ENCODE results near the gene POMC.

Gene POMC

DNA sequence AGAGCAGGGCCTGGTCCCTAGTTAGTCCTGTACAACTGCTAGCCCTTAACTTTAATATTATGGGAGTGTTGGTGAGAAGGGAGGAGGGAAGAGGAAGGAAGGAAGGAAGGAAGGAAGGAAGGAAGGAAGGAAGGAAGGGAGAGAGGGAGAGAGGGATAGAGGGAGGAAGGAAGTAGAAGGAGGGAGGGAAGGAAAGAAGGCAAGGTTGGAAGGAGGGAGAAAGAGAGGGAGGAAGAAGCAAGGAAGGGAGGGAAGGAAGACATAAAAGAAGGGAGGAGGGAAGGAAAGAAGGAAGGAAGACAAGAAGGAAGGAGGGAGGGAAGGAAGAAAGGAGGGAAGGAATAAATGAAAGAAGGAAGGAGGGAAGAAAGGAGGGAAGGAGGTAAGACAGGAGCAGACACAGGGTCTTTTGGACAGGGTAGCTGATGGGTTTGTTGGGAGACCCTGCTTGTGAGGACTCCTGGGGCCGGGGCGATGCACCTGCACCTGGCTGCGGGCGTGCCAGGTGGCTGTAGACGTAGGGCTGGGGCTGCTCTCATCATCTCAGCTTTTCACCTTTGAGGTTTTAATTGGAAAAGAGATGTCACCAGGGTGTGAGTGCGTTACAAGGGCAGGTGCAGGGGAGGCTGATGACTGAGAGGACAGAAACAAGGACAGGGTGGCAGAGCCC lies 5.9 kb upstream of the POMC start:
- DNase-seq: no peak
- peaks cover 18% of the 10 kb centered on the region for H3K4me1 Mint-ChIP-seq
- no peak overlapping the region for H3K4me3 Mint-ChIP-seq
- no peak overlapping the region for H3K27ac Mint-ChIP-seq
- TF ChIP-seq, protein P1, sequence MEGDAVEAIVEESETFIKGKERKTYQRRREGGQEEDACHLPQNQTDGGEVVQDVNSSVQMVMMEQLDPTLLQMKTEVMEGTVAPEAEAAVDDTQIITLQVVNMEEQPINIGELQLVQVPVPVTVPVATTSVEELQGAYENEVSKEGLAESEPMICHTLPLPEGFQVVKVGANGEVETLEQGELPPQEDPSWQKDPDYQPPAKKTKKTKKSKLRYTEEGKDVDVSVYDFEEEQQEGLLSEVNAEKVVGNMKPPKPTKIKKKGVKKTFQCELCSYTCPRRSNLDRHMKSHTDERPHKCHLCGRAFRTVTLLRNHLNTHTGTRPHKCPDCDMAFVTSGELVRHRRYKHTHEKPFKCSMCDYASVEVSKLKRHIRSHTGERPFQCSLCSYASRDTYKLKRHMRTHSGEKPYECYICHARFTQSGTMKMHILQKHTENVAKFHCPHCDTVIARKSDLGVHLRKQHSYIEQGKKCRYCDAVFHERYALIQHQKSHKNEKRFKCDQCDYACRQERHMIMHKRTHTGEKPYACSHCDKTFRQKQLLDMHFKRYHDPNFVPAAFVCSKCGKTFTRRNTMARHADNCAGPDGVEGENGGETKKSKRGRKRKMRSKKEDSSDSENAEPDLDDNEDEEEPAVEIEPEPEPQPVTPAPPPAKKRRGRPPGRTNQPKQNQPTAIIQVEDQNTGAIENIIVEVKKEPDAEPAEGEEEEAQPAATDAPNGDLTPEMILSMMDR (IDR thresholded peaks at IDR 0.05): no peak
- H3K9me3 Mint-ChIP-seq: no peaks in the 10 kb centered on the region
- peaks cover 69% of the 10 kb centered on the region for H3K27me3 Mint-ChIP-seq (ENCODE audit: low read depth, poor library complexity)
- H3K36me3 Mint-ChIP-seq (ENCODE audit: low read depth): no peaks in the 10 kb centered on the region

DNA sequence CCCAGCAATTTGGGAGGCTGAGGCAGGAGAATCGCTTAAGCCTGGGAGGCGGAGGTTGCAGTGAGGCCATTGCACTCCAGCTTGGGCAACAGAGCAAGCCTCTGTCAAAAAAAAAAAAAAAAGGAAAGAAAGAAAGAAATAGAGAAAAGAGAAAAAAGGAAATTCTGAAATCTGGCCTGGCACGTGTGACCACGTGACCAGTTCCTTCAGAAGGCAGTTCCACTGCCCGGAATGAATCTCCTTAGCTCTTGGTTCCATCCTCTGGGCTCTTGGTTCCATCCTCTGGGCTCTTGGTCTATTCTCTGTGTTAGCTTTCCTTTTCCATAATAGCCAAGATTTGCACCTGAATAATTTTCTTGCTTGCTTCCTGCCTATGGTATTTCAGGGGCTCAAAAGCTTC lies 5.3 kb upstream of the POMC start:
- Mint-ChIP-seq H3K9me3 (no peaks in the 10 kb centered on the region), H3K27ac (no peak overlapping the region), H3K4me1 (peaks cover 22% of the 10 kb centered on the region), H3K36me3 (ENCODE audit: low read depth) (no peaks in the 10 kb centered on the region), H3K4me3 (no peak overlapping the region), H3K27me3 (ENCODE audit: low read depth, poor library complexity) (peaks cover 74% of the 10 kb centered on the region)
- TF ChIP-seq, protein P1 (IDR thresholded peaks at IDR 0.05): no peak
- no peak for DNase-seq

DNA sequence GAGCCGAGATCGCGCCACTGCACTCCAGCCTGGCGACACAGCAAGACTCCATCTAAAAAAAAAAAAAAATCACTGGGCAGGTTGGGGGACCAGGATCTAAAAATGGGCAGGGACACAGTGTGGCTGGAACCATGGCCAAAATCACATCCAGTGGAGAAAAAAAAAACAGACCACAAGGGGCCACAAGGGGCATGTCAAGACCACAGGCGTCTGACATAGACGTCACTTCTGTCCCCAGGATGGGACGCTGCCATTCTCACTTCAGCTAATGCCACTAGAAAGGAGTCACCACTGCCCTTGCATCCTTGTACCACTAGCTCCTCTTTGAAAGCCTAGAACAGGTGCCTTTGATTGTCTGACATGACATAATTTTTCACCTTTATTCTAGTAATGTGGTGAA lies 2.5 kb upstream of the POMC start:
- DNase-seq: no peak
- peaks cover 95% of the 10 kb centered on the region for H3K27me3 Mint-ChIP-seq (ENCODE audit: low read depth, poor library complexity)
- H3K9me3 Mint-ChIP-seq: no peaks in the 10 kb centered on the region
- H3K36me3 Mint-ChIP-seq (ENCODE audit: low read depth): no peaks in the 10 kb centered on the region
- H3K4me3 Mint-ChIP-seq: no peak overlapping the region
- peaks cover 6% of the 10 kb centered on the region for H3K4me1 Mint-ChIP-seq
- TF ChIP-seq, protein P1 (IDR thresholded peaks at IDR 0.05): no peak
- H3K27ac Mint-ChIP-seq: no peak overlapping the region

DNA sequence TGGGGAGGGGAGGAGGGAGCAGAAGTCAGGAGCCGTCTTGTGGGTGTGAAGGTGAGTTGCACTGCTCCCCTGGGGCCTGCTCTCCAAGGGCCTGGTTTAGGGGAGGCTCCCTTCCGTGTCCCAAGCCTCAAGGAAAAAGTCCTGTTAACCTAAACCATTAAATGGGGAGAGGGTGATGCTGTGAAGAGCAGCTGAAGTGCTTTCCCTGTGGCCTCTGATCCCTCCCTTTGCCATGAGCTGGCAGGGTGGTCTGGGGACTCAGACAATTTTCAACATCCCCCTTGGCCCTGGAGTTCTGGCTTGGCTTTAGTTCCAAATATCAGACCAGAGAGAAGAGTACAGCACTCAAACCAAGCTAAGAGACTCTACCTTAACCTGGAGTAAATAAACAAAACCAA lies 692 bp upstream of the POMC start:
- Mint-ChIP-seq H3K36me3 (ENCODE audit: low read depth) (no peaks in the 10 kb centered on the region), H3K4me3 (peak overlapping the region; percentile 77), H3K4me1 (peaks cover 6% of the 10 kb centered on the region), H3K9me3 (no peaks in the 10 kb centered on the region), H3K27me3 (ENCODE audit: low read depth, poor library complexity) (peaks cover 100% of the 10 kb centered on the region), H3K27ac (no peak overlapping the region)
- TF ChIP-seq, protein P1 (IDR thresholded peaks at IDR 0.05): no peak
- no peak for DNase-seq

DNA sequence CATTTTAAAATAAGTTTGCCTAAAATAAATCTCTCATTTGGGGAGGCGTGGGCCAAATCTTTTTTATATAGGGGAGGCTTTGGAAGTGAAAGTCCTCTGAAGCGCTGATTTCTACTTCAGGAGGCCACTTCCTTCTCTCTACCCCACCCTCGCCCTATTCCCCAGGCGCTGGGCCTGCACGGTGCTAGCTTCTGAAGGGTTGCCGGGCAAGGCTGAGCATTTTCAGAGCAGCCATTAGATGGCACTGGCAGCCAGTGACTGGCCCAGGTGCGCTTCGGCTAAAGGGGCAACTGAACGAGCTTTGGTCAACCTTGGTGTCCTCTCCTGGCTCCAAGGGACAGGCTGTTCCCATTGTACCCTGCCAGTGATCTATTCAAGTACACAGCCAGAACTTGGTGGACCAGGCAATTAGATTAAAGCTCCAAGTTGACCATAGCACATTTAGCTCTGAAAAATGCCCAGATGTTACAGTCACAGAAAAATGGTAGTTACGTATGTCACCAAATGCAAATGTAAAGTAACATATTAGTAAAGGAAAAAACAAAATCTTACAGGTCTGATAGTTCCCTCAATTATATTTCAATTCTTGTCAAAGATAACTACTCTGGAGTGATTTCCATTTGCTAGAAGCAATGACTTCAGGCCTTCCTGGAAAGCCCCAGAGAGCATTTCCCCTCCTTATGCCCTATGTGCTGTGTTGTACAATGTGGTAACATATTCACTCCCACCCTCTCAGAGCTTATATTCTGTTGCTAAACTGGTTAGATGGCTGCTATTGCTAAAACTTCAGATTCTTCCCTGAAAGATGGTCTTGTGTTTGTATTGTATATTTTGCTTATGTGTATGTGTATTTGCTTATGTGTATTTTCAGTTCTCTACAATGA lies 2.1 kb downstream of the POMC start:
- H3K27me3 Mint-ChIP-seq (ENCODE audit: low read depth, poor library complexity): peaks cover 83% of the 10 kb centered on the region
- no peaks in the 10 kb centered on the region for H3K9me3 Mint-ChIP-seq
- H3K4me1 Mint-ChIP-seq: peaks cover 6% of the 10 kb centered on the region
- peak; percentile 18 for DNase-seq
- TF ChIP-seq, protein P1 (IDR thresholded peaks at IDR 0.05): no peak
- no peaks in the 10 kb centered on the region for H3K36me3 Mint-ChIP-seq (ENCODE audit: low read depth)
- H3K4me3 Mint-ChIP-seq: peak overlapping the region; percentile 77
- H3K27ac Mint-ChIP-seq: no peak overlapping the region

Measured in nephron progenitor cell (in vitro differentiated cells).